Measurements from ENCODE around the gene RASL11A. TPM values are rescaled to one million over a fixed set of nuclear protein-coding genes. Genes with fewer than 3 reads are reported as not detected.

The RASL11A gene
- total RNA-seq, 1 donor from 2014 or later: 2.0 TPM

DNA sequence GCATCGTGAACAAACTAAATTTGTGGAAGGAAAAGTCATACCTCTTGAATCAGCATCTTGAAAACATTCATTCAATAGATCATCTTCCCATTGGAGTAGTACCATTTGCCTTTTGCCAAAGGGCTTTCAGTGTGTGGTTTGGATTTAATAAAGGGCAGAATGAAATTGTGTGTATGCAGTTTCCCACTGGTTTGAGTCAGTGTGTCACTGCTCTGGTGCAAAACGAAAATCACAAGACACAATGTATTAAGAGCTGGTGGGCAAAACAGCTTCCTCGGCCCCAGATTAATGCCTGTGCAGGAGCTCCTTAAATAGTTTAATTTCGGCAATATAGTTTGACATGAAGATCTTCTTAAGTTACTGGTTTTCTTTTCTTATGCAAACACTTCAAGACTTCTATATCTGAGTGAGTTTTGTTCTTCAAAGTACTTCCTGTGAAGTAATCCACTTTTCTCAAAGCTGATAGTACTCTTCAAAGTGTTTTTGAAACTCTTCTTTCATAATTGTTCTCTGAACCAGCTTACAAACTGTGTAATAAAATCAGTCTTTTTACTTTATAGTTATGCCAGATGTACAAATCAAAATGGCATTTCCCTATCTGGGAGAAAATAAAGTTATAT is 32.1 kb downstream of the RASL11A start:
- Mint-ChIP-seq H3K4me3 (no peak overlapping the region), H3K9me3 (peaks cover 4% of the 10 kb centered on the region), H3K4me1 (peaks cover 16% of the 10 kb centered on the region), H3K36me3 (ENCODE audit: low read depth) (no peaks in the 10 kb centered on the region), H3K27me3 (no peaks in the 10 kb centered on the region), H3K27ac (no peak overlapping the region)
- DNase-seq (no peak), ATAC-seq (ENCODE audit: low read depth) (no peak)
- ChIA-PET POLR2A (no interaction called here), CTCF (no interaction called here)
- intact Hi-C loops (cut with micrococcal nuclease): no loop called here
- TF ChIP-seq CTCF (IDR thresholded peaks at IDR 0.05): no peak

DNA sequence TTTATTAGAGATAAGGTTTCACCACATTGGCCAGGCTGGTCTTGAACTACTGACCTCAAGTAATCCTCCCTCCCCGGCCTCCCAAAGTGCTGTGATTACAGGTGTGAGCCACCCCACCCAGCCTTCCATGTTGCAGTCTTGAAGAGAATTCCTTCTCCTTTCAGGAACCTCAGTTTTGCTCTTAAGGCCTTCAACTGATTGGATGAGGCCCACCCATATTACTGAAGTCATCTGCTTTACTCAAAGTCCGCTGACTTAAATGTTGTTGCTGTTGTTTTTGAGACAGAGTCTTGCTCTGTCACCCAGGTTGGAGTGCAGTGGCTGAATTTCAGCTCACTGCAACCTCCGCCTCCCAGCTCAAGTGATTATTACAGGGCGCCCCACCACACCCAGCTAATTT is 33.5 kb downstream of the RASL11A start:
- CTCF ChIA-PET: no interaction called here
- no peak for ATAC-seq (ENCODE audit: low read depth)
- POLR2A ChIA-PET: no interaction called here
- Mint-ChIP-seq H3K27ac (no peak overlapping the region), H3K4me3 (no peak overlapping the region), H3K36me3 (ENCODE audit: low read depth) (no peaks in the 10 kb centered on the region), H3K9me3 (peaks cover 4% of the 10 kb centered on the region), H3K4me1 (peaks cover 19% of the 10 kb centered on the region), H3K27me3 (no peaks in the 10 kb centered on the region)
- DNase-seq: no peak
- intact Hi-C loops (cut with micrococcal nuclease): no loop called here
- TF ChIP-seq CTCF (IDR thresholded peaks at IDR 0.05): no peak

DNA sequence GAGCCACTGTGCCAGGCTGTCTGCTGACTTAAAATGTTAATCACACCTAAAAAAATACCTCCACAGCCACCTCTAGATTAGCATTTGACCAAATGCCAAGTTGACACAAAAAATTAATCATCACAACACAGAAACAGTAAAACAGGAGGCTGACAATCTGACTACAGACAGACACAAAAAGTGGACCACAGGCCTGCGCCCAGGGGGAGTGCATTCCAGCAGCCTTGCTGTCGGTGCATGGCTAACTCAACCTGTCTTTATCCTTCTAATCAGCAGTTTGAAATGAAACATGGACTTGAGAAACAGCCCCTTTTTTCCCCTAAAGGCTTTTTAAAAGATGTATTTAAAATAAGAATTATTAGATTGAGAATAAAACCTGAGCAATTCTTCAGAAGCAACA is 34.0 kb downstream of the RASL11A start:
- Mint-ChIP-seq H3K27me3 (no peaks in the 10 kb centered on the region), H3K27ac (no peak overlapping the region), H3K4me1 (peaks cover 19% of the 10 kb centered on the region), H3K4me3 (no peak overlapping the region), H3K9me3 (peaks cover 4% of the 10 kb centered on the region), H3K36me3 (ENCODE audit: low read depth) (no peaks in the 10 kb centered on the region)
- intact Hi-C loops (cut with micrococcal nuclease): no loop called here
- DNase-seq (no peak), ATAC-seq (ENCODE audit: low read depth) (no peak)
- TF ChIP-seq CTCF (IDR thresholded peaks at IDR 0.05): no peak
- CTCF ChIA-PET: no interaction called here
- POLR2A ChIA-PET: interaction anchor here (0.7 kb wide), 1 partner anchor 986 kb away, joined by 7 read pairs; no protein-coding TSS in a partner anchor

DNA sequence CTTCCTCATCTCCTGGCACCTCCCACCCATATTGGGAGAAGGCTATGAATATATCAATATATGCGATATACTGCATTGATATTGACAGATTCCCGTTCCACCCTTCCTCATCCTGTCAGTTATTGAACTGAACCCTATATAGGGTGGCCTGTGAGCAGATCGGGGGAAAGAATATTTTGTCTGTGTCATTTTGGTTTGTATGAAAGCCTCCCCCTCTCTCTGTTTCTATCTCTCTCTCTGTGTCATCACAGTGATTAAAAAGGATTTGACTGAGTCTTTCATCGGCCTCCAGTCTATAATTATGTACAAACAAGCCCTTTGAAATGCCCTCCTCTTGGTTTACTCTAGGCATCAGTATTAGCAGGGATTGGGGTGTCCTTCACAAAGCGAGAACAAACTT is 35.7 kb downstream of the RASL11A start:
- no peak for ATAC-seq (ENCODE audit: low read depth)
- ChIA-PET POLR2A (no interaction called here), CTCF (no interaction called here)
- intact Hi-C loops (cut with micrococcal nuclease): no loop called here
- H3K4me1 Mint-ChIP-seq: peaks cover 19% of the 10 kb centered on the region
- no peaks in the 10 kb centered on the region for H3K27me3 Mint-ChIP-seq
- no peak overlapping the region for H3K27ac Mint-ChIP-seq
- DNase-seq: no peak
- H3K36me3 Mint-ChIP-seq (ENCODE audit: low read depth): no peaks in the 10 kb centered on the region
- no peak for TF ChIP-seq CTCF (IDR thresholded peaks at IDR 0.05)
- H3K9me3 Mint-ChIP-seq: peaks cover 4% of the 10 kb centered on the region
- H3K4me3 Mint-ChIP-seq: no peak overlapping the region

GRCh38 chr13:27308941-27309340 is 38.3 kb downstream of the RASL11A start:
- ATAC-seq (ENCODE audit: low read depth) (no peak), DNase-seq (no peak)
- peaks cover 19% of the 10 kb centered on the region for H3K4me1 Mint-ChIP-seq
- H3K9me3 Mint-ChIP-seq: no peaks in the 10 kb centered on the region
- H3K36me3 Mint-ChIP-seq (ENCODE audit: low read depth): no peaks in the 10 kb centered on the region
- CTCF ChIA-PET: no interaction called here
- no peak overlapping the region for H3K27ac Mint-ChIP-seq
- intact Hi-C loops (cut with micrococcal nuclease): no loop called here
- H3K27me3 Mint-ChIP-seq: no peaks in the 10 kb centered on the region
- no peak overlapping the region for H3K4me3 Mint-ChIP-seq
- POLR2A ChIA-PET: no interaction called here
- TF ChIP-seq CTCF (IDR thresholded peaks at IDR 0.05): no peak

All from activated B cell treated with CpG ODN at 0.5 μM for 24 hours (primary cell).